DMS79 (cell line): Measurements from ENCODE around the gene BLOC1S5.
"Not testable (repeated sequence)": the region's sequence is repeated elsewhere in the genome, so short reads cannot be mapped to it uniquely, and the experiment has no call there.

Experiments used
- DNase-seq: peaks from one replicate; lab custom pipeline; 2025; lab: John Stamatoyannopoulos, UW

Gene BLOC1S5

GRCh38 chr6:8043221-8043620 is 21.0 kb downstream of the BLOC1S5 start:
- DNase-seq: no peak

- no peak for DNase-seq
Observed at GRCh38 chr6:8041913-8042583, 22.1 kb downstream of the BLOC1S5 start.

GRCh38 chr6:8034107-8034506 is 30.1 kb downstream of the BLOC1S5 start:
- DNase-seq: not testable (repeated sequence)

GRCh38 chr6:8030920-8031319 is 33.3 kb downstream of the BLOC1S5 start:
- DNase-seq: no peak

GRCh38 chr6:8029243-8029870 is 34.8 kb downstream of the BLOC1S5 start:
- no peak for DNase-seq

DNA sequence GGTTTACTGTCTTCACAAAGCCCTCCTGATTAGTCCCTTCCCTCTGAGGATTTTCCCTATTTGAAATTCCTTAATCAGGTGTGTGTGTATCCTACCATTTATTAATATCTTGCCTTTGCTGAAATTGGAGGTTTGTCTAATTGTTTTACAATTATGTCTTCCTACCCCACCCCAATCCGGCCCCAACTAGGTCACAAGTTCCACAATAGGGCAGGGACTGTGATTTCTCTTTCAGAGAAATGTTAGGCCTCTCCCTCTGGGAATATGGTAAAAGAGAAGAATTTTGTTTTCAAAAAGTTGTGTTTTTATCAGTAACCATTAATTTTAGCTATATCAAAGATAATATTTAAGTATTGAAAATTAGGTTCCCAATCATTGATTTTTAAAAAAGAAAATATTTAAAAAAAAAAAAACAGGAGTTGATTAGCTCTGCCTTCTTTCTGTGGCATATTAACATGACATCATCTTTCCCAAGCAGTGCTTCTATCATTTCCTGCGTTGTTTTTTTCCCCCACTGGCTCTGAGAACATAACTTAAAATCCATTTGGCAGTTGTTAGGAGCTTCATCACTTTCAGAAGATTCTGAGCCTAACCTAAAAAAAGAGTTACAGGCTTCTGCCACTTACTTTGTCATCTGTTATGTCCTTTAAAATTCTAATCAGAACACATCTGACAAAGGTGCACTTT is 36.1 kb downstream of the BLOC1S5 start:
- DNase-seq: no peak

GRCh38 chr6:8026800-8027199 is 37.4 kb downstream of the BLOC1S5 start:
- DNase-seq: no peak

DNA sequence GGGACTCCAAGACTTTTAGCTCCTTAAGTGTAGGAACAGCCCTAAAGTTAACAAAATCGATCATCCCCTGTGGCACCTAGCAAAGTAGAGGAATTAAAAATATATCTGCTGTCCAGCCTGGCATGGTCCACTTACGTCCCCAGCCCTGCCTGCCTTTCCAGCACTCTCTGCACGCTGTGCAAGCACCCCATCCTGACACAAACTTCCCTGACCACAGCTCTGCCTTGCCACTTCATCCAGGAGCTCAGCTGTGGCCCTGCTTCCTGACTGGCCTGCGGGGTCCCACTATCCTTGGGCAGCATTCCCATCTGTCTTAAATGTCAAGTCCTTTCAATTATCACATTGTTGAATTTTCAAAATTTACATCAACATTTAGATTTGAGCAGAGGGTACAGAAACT is 39.0 kb downstream of the BLOC1S5 start:
- DNase-seq: no peak

DNA sequence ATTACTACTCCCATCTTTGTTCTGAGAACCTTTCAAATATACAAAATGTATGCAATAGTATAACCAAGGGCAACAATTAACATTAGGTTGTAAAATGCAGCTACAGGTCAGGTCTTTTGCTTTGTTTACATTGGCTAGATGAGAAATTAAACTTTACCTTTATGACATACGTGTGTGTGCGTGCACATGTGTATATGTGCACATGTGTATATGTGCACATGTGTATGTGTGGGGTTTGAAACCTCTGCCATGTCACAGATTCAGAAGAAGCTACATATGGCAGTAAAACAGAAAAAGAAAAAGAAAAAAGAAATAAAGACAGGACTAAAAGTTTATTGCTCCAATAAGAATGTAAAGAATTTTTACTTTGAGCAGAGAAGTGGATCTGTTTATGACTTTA is 40.6 kb downstream of the BLOC1S5 start:
- no peak for DNase-seq

DNA sequence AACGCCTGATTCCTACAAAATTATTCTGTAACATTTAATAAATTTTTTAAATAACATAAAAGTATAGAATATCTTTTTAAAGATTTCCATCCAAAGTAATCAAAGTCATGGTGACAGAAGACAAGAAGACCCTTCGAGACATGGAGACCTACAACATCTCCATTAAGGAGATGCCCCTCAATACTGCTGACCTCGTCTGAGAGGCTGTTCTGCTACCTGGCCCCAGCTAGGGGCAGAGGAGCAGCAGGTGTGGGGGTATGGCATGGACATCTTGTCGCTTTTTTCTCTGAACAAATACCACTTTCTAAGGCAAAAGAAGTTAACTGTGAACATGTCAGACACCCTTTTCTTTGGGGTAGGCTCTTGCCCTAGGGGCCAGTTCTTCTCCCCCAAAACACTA is 44.1 kb downstream of the BLOC1S5 start:
- no peak for DNase-seq

DNA sequence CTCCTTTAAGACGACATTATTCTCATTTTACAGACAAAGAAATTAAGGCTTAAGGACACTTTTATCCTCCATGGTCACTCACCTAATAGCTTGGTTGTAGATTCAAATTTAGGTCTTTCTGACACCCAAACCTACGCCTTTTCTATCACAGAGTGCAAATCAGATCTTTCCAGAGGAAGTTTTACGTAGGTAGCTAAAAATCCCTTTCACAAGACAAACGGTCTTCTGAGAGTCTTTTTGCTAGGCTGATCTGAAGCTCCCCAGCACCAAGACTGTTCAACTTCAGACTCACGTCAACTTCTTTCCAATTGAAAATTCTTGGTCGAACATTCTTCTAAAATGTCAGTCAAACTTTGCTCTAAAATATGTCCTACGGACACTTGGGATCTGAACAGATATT is 46.5 kb downstream of the BLOC1S5 start:
- DNase-seq: no peak

DNA sequence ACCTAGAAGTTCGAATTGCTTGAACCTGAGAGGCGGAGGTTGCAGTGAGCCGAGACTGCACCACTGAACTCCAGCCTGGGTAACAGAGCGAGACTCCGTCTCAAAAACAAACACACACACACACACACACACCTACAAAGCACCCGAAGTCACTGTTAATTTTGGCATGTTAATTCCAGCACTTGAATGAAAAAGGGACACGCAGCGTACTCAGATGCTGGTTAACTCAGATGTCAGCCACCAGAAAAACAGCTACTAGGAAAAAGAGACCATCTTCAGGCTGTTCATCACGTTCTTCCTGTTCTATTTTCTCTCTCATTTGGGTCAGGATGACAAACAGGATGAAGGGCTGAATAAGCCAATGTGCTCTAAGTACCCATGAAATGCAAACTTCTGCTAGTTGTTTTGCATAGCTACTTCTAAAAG is 46.9 kb downstream of the BLOC1S5 start:
- no peak for DNase-seq

- DNase-seq: no peak
Observed at GRCh38 chr6:8014947-8015346, 49.2 kb downstream of the BLOC1S5 start.

DNA sequence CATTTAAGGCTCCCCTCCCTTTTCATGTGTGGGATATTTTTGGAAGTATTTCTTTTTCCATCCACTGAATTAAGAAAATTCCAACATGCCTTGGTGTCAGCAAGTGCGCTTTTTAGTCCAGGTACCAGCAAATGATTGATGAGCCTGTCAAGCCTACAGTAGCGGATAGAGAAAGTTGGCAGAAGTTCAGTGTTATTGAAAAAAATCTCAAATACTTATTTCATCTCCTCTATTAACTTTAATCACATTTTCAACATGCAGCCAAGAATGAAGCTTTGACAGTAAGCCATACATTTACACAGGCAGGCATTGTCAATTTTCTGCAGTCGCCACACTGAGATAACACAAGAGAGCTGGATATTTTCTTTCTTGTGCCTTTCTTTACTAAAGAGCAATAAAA is 50.4 kb downstream of the BLOC1S5 start:
- DNase-seq: no peak

DNA sequence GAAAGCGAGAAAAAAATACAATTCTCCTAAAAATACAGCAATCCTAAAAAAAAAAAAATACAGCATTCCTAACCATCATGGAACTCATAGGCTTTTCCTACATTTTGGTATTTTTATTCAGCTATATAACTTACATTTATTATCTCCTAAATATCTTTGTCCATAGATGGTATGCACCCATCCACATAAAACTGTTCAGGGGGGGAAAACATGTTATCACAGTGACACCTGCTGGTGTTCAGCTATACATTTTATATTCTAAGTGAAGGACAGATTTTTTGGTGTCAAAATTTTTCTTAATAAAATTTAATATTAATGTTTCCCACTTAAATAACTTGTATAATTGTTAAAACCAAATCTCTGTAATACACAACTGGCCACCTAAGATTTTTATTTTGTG is 58.0 kb downstream of the BLOC1S5 start:
- DNase-seq: no peak

- DNase-seq: no peak
Observed at GRCh38 chr6:8005136-8005535, 59.1 kb downstream of the BLOC1S5 start.

GRCh38 chr6:8000636-8001035 is 63.6 kb downstream of the BLOC1S5 start:
- DNase-seq: no peak

GRCh38 chr6:8000188-8000596 is 64.0 kb downstream of the BLOC1S5 start:
- DNase-seq: no peak

- DNase-seq: no peak
Observed at GRCh38 chr6:7999201-7999600, 65.0 kb downstream of the BLOC1S5 start.

DNA sequence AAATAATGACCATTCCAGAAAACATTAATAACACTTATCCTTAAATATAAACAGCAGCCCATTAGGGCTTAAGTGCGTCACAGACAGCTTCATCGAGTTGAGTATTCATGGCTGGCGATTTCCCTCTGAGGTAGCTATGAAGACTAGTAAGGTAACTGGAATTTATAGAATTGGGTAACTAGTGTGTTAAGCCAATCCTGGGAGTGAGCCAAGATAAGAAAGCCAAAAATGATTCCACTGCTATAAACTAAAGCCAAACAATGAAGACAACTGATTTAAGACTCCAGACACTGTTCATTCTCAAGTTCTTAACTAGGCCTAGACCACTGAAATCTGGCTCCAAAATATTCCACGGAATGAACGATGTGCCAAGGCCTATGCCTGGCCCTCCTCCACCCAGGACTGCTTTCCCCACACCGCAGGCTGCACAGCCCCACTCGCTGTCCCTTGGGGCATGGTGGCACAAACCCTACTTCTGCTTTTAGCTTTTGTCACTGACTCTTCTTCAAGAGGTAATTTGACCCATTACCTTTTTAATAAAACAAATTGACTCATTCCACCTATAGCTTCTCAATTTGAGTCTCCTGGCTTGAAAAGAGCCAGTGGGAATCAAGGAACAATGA is 66.0 kb downstream of the BLOC1S5 start:
- DNase-seq: no peak

DNA sequence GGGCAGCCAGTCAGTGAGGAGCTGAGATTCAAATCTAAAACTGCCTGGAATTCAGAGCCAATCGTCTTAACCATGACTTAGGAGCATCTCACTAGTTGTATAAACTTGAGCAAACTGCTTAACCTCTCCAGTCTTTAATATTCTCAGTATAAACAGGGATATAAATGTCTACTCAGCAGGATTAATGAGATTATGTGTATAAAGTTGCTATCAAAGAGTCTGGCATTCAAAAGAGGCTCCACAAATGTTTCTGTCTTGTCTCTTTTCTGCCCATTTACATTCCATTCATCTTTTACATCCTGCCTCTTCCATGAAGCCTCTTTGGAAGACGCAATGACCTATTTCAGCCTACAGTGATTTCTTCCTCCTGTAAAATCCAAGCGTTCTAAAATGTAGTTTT is 66.9 kb downstream of the BLOC1S5 start:
- no peak for DNase-seq

- DNase-seq: no peak
Observed at GRCh38 chr6:7996538-7997111, 67.6 kb downstream of the BLOC1S5 start.

DNA sequence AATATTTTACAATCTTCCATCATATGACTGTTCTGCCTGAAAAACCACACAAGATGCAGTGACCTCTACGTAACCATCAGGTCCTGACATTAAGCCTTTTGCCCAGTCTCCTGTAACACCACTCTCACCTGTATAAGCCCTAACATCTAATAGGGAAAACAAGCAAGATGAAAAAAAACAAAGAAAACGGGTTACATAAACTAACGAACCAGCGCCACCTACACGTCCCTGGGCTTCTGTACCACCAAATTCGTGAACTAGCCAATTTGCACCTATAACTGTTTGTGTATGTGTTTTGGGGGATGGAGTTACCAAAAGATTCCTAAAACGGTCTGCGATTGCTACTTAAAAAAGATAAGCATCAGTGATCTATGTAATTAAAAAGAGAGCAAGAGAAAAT is 70.2 kb downstream of the BLOC1S5 start:
- DNase-seq: no peak
